GM18867 (cell line): ENCODE measurements around the gene STARD8.
"Not testable (repeated sequence)": the region's sequence is repeated elsewhere in the genome, so short reads cannot be mapped to it uniquely, and the experiment has no call there.

ENCODE experiments used
- ATAC-seq: cut with Tn5 transposase; IDR thresholded peaks from one replicate; pipeline ENCODE4 v1.9.1; 2021; ENCODE audit warnings: mild to moderate bottlenecking, moderate library complexity; ENCODE audit not compliant: unreplicated experiment

The STARD8 gene, protein sequence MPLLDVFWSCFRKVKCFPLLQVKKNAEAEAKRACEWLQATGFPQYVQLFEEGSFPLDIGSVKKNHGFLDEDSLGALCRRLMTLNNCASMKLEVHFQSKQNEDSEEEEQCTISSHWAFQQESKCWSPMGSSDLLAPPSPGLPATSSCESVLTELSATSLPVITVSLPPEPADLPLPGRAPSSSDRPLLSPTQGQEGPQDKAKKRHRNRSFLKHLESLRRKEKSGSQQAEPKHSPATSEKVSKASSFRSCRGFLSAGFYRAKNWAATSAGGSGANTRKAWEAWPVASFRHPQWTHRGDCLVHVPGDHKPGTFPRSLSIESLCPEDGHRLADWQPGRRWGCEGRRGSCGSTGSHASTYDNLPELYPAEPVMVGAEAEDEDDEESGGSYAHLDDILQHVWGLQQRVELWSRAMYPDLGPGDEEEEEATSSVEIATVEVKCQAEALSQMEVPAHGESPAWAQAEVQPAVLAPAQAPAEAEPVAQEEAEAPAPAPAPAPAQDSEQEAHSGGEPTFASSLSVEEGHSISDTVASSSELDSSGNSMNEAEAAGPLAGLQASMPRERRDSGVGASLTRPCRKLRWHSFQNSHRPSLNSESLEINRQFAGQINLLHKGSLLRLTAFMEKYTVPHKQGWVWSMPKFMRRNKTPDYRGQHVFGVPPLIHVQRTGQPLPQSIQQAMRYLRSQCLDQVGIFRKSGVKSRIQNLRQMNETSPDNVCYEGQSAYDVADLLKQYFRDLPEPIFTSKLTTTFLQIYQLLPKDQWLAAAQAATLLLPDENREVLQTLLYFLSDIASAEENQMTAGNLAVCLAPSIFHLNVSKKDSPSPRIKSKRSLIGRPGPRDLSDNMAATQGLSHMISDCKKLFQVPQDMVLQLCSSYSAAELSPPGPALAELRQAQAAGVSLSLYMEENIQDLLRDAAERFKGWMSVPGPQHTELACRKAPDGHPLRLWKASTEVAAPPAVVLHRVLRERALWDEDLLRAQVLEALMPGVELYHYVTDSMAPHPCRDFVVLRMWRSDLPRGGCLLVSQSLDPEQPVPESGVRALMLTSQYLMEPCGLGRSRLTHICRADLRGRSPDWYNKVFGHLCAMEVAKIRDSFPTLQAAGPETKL

DNA sequence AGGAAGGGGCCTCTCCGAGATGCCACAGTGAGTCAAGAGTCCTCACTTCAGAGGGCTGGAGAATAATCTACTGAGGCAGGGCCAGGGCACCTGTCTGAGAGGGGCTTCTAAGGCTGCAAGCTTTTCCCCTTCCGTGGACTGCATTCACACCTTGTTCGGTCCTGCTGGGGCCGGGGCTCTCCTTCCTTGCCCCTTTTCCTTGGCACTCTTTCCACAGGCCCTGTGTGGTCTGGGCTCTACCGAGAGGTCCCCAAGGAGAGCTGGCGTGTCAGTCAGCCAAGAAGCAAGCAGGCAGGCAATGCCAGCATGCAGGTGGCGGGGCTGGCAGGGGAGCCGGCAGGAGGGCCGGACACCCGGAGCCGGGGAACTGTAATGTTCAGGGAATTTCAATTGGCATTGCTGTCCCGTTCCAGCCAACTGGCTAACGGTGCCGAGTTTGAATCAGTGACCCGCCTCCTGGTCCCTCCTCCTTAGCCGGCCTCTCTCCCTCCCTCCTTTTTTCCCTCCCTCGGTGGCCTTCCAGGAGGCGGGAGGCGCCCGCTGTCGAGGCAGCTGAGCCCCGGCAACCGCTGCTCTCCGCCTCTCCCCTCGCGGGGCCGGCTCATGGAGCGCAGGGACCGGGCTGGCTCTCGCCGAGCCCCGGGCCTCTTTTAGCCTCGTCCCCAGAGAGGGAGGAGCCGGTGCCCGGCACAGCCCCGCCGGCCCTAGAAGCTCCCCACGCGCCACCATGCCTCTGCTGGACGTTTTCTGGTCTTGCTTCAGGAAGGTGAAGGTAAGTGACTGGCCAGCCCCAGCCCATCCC is at the start of gene STARD8:
TSS of gene STARD8 (plus strand) at position 511 of the 802 bp plus-strand sequence. CDS start at position 728, 217 bp downstream.
- ATAC-seq: no peak

DNA sequence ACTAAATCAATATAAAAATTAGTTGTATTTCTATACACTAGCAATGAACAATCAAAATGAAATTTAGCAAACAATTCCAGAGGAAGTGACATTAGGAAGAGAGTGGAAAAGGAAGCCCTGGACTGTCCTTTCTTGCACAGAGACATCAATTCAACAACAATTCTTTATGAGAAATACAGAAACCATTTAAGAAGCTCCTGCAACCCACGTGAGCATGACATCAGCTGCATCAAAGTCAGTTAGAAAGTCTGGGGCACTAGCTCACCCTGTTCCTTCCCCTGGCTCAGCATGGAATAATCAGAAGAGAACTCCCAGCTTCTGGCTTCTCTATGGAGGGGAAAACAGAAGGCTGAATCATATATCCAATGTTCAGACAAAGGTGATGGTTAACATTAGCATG is 48.6 kb upstream of the STARD8 start:
- no peak for ATAC-seq

GRCh38 chrX:68599256-68600152 is 48.0 kb upstream of the STARD8 start:
- no peak for ATAC-seq

GRCh38 chrX:68604216-68604615 is 43.2 kb upstream of the STARD8 start:
- not testable (repeated sequence) for ATAC-seq

DNA sequence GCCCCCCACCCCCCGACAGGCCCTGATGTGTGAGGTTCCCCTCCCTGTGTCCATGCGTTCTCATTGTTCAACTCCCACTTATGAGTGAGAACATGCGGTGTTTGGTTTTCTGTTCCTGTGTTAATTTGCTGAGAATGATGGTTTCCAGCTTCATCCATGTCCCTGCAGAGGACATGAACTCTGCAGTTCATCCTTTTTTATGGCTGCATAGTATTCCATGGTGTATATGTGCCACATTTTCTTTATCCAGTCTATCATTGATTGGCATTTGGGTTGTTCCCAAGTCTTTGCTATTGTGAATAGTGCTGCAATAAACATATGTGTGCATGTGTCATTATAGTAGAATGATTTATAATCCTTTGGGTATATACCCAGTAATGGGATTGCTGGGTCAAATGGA is 32.7 kb upstream of the STARD8 start:
- ATAC-seq: not testable (repeated sequence)

- no peak for ATAC-seq
Observed at GRCh38 chrX:68627986-68628385, 19.5 kb upstream of the STARD8 start.

DNA sequence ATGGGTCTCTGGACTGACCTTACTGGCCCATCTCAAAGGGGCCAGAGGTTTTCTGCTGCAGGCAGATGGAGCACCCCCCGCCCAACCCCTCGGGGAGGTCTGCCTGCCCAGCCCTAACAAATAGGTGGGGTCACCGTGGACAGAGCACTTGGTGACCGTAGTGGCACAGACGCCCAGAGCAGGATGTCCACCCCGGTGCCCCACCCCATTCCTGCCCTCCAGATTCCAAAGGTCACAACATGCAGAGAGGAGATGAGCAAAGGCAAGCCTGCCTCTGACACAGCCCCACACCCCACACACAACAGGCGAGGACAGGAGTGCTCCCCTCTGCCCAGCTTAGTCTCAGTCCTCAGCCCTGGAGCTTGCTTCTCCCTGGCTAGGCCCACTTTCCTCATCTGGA is 17.5 kb upstream of the STARD8 start:
- ATAC-seq: not testable (repeated sequence)

DNA sequence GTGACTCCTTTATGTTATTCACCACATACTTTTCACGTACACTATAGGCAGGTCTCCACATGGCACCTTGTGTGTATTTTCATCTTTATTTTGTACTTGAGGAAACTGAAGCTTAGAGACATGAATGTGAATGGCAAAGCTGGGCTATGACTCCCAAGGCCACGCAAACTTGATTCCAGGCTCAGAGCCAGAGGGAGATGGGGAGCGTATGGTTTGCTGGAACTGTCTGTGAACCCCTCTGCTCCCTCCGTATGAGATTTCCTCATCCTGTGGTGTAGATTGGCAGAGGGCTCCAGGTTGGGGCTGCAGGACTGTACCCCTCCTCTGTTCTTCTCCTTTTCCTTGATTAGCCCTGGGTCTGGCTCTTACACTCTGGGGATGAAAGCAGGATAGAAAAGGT is 16.1 kb upstream of the STARD8 start:
- no peak for ATAC-seq

GRCh38 chrX:68632491-68632890 is 15.0 kb upstream of the STARD8 start:
- no peak for ATAC-seq

- no peak for ATAC-seq
Observed at GRCh38 chrX:68633981-68634380, 13.5 kb upstream of the STARD8 start.

DNA sequence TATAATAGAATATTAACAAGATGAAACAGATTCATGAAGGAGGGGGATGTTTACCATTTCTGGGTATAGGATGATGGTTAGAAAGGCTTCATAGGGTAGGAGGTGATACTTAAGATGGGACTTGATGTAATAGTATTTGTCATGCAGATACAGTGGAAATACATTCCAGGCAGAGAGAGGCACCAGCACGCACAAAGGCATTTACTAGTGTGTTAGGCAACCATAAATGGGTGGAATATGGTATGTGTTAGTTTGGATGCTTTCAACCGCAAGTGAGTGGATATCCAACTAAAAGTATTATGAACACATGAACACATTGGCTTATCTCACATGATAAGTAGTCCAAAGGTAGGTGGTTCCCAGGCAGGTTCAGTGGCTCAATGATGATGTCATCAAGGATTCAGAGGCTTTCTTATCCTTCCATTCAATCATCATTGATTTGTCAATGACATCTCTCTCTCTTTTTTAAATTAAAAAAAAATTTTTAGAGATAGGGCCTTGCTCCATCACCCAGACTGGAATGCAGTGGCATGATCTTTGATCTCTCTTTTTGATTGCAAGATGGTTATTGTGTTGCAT is 12.7 kb upstream of the STARD8 start:
- ATAC-seq: no peak

GRCh38 chrX:68640661-68641060 is 6.8 kb upstream of the STARD8 start:
- ATAC-seq: no peak

DNA sequence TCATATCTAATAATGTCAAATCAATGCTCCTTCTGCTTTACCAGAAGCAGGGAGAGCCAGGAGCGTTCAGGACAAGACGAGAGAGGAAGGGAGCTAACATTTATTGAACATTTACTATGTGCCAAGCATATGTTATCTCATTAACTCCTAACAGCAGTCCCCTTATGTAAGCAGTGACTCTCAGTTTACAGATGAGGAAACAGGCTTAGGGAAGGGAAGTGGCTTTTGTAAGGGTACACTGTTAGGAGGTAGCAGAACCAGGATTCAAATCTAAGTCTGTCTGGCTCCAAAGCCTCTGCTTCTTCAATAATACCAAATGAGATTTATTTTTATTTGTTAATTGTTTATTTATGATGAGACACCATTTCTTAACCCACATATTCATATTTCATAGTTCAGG is 2.6 kb upstream of the STARD8 start:
- no peak for ATAC-seq

DNA sequence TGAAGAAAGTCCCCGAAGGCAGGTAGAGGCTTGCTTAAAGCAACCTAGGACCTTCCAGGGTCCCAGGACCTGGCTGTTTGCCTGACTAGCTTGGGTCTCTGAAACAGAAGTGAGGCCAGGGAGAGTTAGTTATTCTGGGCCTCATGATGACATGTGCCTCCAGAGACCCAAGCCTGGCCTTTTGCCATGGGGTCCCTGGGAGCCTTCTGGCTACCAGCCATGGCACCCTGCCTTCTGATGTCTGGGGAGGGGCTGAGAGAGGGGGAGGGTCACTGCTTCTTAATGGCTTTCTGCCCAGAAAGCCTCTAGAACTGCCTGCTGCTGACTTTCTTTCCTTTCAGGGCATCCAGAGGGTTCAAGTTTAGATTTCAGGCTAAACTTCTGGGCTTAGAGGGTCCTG is 1.0 kb upstream of the STARD8 start:
- no peak for ATAC-seq

- ATAC-seq: no peak
Observed at GRCh38 chrX:68648960-68649359, 1.5 kb downstream of the STARD8 start.

DNA sequence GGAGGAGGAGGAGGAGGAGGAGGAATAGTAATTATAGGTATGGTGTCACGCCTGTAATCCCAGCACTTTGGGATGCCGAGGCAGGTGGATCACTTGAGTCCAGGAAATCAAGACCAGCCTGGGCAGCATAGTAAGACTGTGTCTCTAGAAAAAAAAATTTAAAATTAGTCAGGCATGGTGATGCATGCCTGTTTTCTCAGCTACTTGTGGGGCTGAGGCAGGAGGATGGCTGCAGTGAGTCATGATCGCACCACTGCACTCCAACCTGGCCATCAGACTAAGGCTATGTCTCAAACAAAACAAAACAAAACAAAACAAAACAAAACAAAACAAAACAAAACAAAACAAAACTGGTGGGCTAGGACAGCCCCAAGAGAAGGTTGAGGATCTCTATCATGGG is 3.0 kb downstream of the STARD8 start:
- ATAC-seq: no peak

GRCh38 chrX:68651110-68651509 is 3.6 kb downstream of the STARD8 start:
- no peak for ATAC-seq

DNA sequence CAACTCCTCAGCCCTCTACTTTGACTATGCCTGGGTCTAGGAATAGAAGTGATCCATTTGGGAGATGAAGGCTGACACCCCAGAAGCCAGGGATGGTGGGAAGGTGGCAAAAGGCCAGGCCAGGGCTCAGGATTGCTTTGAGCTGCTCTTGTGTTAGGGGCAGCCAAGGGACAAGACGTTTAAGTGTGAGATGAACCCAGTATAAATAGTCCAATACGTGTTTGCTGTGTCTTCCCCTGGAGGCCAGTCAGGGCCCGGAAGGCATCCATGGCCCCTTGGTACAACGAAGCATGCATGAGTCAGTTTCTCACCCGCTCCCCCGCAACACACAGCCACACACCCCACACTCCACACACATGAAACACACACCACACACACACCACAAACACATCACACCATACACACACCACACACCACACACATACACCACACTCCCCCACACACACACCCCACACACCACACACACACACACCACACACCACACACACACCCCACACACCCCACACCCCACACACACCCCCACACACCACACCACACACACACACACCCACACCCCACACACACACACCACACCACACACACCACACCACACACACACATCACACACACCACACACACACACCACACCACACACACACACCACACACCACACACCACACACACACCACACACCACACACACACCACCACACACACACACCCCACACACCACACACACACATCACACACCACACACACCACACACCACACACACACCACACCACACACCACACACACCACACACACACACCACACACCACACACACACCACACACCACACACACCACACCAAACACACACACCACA is 5.1 kb downstream of the STARD8 start:
- no peak for ATAC-seq
